Mononuclear cell (primary cell): Measurements from ENCODE around the gene SMYD3. TPM values are rescaled to one million over a fixed set of nuclear protein-coding genes. Genes with fewer than 3 reads are reported as not detected.

Source experiments
- H3K27me3 ChIP-seq: 2 replicates; pipeline ENCODE4 v1.6.0; 2011; ENCODE audit warnings: low read length, control low read depth; ENCODE audit not compliant: insufficient read depth
- H3K4me1 ChIP-seq: 2 replicates; pipeline ENCODE4 v1.5.1; 2011; ENCODE audit warnings: mild to moderate bottlenecking, low read length, control low read depth; ENCODE audit not compliant: insufficient read depth
- H3K4me3 ChIP-seq: 2 replicates; pipeline ENCODE4 v1.5.1; 2011; ENCODE audit warnings: mild to moderate bottlenecking, low read length, moderate library complexity
- H3K9me3 ChIP-seq: 2 replicates; pipeline ENCODE4 v1.5.1; 2011; ENCODE audit warnings: low read depth, mild to moderate bottlenecking, control low read depth, low read length
- total RNA-seq: library from RNA; depleted of rRNA; stranded (reverse); fragments of >200 nt; gene quantifications from one replicate; pipeline ENCODE4 v1.2.3, GENCODE V29; 2012

The SMYD3 gene
- total RNA-seq, 1 donor = 18.2 TPM

DNA sequence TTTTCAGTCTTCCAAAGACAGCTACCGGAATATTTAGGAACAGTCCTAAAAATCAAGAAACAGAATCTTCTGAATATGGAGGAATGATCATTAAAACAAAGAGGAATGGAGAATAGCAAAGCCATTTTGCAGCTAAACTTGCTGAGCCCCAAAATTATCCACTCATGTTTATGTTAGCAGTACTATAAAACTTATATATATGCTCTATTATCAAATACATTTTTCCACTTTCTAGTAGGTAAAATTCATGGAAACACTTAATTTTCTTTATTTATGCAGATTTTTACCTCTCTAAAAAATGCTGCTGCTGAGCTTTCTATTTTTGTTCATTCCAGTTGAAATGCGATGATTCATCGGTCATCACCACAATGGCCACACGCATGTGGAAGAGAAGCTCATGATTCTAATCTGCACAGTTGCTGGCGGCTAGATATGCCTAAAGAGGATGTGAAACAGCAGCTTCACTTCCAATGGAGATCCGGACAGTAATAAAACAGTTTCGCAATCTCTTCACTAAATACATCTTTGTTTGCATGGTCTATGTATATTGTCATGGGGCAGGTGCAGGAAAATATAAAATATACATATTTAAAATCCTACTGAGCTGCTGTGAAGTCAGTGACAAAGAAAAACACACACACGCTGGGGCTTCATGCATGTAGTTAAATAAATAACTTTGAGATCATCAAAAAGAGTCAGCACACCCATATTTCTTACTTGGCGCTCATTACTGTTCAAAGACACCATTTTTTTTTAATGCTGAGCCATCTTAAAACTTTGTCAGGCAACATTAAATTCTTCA, 292.2 kb downstream of the SMYD3 start:
- H3K4me1 ChIP-seq = peaks cover 29% of the 10 kb centered on the region
- no peaks in the 10 kb centered on the region for H3K9me3 ChIP-seq
- H3K27me3 ChIP-seq = no peaks in the 10 kb centered on the region
- no peak overlapping the region for H3K4me3 ChIP-seq

DNA sequence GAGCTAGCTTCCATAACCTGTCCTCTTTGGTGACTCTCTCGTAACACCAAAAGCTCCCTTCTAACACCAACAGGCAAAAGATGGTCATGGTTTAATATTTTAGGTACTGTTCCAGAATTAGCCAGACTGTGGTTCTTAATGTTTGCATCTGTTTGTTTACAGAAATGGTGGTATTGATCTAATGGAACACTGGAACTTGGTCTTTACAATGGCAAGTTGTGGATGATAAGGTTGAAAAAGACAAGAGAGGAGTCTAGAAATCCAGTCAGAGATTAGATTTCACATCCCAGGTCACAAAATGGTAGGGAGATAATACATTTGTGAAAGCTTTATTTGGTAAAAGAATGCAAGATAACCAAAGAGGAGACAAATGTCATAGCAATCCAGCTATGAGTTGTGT, 293.1 kb downstream of the SMYD3 start:
- H3K9me3 ChIP-seq = no peaks in the 10 kb centered on the region
- H3K4me3 ChIP-seq = no peak overlapping the region
- peaks cover 29% of the 10 kb centered on the region for H3K4me1 ChIP-seq

DNA sequence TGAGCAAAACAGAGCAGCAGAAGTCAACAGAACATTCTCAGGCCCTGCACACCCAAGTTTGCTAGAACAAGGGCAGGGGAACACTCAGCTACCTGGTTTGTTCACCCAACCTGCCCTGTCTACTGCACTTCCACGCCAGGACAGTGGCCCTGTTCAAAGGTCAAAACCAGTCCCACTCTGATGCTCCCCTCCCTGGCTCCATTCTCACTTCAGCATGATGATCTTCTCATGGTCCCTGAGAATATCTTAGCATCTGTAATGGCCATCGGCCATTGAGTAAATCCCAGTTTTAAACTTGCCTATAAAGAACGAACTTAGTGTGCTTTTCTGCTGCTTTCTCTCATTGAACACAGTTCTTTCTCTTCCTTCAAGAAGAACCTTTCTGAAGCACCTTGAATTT, 293.6 kb downstream of the SMYD3 start:
- Histone ChIP-seq H3K4me1 (peaks cover 29% of the 10 kb centered on the region), H3K27me3 (no peaks in the 10 kb centered on the region), H3K4me3 (no peak overlapping the region), H3K9me3 (no peaks in the 10 kb centered on the region)

More for the DNA sequence above, 293.1 kb downstream of the SMYD3 start:
- no peaks in the 10 kb centered on the region for H3K27me3 ChIP-seq

DNA sequence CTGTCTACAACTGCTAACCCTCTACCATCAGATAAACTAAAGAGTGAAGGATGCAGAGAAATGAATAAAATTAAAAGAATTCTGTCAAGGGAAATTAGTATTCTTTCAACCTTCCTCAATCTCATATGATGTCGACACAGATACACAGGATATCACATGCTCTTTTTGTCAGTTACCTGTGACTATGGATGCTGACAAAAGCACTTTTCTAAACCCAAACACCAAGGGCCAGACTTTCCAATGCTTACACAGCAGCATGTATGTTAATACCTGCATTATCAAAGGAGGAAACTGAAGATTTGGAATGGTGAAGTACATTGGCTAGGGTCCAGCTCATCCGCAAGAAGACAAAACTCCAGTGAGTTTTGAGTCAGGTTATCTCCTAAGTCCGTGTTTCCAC, 294.0 kb downstream of the SMYD3 start:
- no peaks in the 10 kb centered on the region for H3K9me3 ChIP-seq
- H3K4me1 ChIP-seq = peaks cover 29% of the 10 kb centered on the region
- no peaks in the 10 kb centered on the region for H3K27me3 ChIP-seq
- no peak overlapping the region for H3K4me3 ChIP-seq

DNA sequence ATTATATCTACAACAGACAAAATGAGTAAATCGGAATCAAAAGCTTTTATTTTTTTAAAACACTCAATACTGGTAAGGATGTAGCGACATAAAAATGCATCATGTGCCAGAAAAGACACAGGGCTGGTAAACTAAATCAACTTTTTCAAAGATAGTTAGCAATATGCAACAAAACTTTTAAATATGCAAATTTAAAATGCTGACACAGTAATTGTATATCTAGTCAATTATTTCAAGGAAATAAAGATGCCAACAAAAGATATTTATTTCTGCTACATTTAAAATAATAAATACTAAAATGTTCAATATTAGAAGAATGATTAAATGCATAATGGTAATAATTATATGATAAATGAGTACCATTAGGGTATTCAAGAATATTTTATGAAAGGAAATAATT, 295.1 kb downstream of the SMYD3 start:
- Histone ChIP-seq H3K27me3 (no peaks in the 10 kb centered on the region), H3K9me3 (no peaks in the 10 kb centered on the region), H3K4me3 (no peak overlapping the region), H3K4me1 (peaks cover 27% of the 10 kb centered on the region)

DNA sequence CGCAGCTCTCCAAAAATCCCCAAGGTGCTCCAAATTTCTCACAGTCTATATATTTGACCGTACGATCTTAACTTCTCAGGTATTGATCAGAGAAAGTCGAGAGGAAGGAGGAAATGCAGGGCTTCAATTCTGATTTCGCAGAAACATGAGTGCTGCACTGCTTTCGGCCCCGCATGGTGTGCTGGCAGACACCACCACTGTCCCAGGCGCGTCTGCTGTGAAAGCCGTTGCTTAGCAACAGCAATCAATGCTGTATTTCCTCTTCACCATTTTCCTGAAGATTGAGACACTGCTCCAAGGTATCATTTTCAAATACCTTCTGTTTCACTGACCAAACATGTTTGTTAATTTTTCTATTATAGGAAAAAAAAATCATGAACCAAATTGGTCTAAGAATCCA, 296.3 kb downstream of the SMYD3 start:
- H3K27me3 ChIP-seq = no peaks in the 10 kb centered on the region
- no peaks in the 10 kb centered on the region for H3K9me3 ChIP-seq
- H3K4me1 ChIP-seq = peaks cover 22% of the 10 kb centered on the region
- no peak overlapping the region for H3K4me3 ChIP-seq

DNA sequence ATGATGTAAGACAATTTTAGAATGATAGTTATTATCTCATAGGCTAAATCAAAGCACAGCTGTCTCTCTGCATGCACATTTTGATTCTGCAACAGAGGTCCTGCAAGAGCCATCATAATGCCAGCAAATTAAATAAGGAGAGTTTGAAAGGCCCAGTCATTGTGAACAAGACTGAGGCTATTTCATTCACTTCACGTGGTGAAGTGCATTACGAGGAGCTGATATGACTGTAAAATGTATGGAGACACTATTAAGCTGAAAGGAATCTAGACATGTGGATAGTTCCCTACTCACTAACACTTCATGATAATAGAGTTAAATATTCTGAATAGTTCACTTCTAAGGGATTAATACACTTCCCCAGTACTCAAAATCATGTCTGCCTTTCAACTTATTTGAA, 299.0 kb downstream of the SMYD3 start:
- no peak overlapping the region for H3K4me3 ChIP-seq
- no peaks in the 10 kb centered on the region for H3K27me3 ChIP-seq
- H3K4me1 ChIP-seq = peaks cover 3% of the 10 kb centered on the region
- H3K9me3 ChIP-seq = no peaks in the 10 kb centered on the region

DNA sequence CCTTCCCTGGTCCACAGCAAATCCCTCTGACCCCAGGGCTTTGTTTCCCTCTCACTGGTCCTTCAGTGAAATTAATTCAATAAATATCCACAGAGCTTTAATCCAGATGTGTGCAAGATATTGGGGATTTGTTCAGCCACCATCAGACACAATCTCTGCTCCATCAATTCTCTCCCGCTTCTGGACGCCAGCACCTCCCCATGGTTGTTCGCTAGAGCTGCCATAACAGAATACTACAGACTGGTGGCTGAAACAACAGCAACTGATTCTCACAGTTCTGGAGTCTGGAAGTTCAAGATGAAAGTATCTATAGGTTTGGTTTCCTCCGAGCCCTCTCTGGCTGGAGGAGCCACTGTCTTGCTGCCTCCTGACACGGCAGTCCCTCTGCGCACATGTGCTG, 303.9 kb downstream of the SMYD3 start:
- Histone ChIP-seq H3K27me3 (no peaks in the 10 kb centered on the region), H3K9me3 (no peaks in the 10 kb centered on the region), H3K4me3 (no peak overlapping the region), H3K4me1 (peaks cover 3% of the 10 kb centered on the region)

DNA sequence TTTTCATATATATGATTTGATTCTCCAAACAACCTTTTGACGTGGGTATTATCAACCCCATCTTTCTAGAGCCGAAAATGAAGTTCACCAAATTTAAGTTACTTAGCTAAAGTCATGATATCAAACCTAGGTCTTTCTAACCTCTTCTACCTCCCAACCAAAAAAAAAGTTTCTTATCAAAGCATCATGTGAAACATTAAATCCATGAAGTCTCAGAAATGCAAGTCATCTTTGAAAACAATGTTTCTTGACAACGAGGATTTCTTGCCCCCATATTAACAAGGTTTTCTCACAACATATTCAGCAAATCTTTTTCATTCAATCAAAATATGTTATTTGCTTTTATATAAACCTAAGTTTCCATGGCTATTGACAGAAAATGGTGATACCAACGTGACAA, 306.3 kb downstream of the SMYD3 start:
- H3K4me3 ChIP-seq = no peak overlapping the region
- no peaks in the 10 kb centered on the region for H3K9me3 ChIP-seq
- no peaks in the 10 kb centered on the region for H3K27me3 ChIP-seq
- H3K4me1 ChIP-seq = peaks cover 1% of the 10 kb centered on the region

DNA sequence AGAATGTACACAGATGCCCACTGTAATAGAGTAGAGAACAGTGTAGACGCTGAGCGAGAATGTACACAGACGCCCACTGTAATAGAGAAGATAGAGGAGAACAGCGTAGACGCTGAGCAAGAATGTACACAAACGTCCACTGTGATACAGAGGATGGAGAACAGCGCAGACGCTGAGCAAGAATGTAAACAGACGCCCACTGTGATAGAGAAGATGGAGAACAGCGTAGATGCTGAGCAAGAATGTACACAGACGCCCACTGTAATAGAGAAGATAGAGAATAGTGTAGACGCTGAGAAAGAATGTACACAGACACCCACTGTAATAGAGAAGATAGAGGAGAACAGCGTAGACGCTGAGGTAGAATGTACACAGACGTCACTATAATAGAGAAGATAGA, 306.9 kb downstream of the SMYD3 start:
- no peak overlapping the region for H3K4me3 ChIP-seq
- no peaks in the 10 kb centered on the region for H3K9me3 ChIP-seq
- no peaks in the 10 kb centered on the region for H3K27me3 ChIP-seq
- H3K4me1 ChIP-seq = no peaks in the 10 kb centered on the region

DNA sequence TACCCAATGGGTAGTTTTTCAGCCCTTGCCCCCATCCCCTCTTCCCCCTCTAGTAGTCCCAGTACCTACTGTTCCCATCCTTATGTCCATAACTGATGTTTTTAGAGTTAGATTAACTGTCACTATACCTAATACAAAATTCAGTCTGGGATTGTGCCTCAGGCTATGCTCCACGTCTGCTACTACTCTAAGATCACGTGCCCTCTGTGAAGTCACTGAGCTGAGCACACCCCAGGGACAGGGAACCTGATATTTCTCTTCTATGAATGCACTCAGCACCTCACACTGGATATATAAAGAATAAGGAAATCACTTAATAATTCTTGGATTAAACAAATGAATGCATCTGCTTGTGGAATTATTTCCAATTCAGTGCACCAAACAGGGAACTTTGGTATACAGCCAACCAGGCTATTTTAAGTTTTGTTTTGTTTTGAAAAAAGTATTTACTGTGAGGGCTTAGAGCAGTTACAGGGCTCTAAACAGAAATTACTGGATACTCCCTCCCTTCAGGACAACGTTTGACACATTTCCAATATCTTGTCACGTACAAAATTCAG, 307.9 kb downstream of the SMYD3 start:
- no peaks in the 10 kb centered on the region for H3K9me3 ChIP-seq
- no peaks in the 10 kb centered on the region for H3K4me1 ChIP-seq
- H3K4me3 ChIP-seq = no peak overlapping the region
- H3K27me3 ChIP-seq = no peaks in the 10 kb centered on the region

DNA sequence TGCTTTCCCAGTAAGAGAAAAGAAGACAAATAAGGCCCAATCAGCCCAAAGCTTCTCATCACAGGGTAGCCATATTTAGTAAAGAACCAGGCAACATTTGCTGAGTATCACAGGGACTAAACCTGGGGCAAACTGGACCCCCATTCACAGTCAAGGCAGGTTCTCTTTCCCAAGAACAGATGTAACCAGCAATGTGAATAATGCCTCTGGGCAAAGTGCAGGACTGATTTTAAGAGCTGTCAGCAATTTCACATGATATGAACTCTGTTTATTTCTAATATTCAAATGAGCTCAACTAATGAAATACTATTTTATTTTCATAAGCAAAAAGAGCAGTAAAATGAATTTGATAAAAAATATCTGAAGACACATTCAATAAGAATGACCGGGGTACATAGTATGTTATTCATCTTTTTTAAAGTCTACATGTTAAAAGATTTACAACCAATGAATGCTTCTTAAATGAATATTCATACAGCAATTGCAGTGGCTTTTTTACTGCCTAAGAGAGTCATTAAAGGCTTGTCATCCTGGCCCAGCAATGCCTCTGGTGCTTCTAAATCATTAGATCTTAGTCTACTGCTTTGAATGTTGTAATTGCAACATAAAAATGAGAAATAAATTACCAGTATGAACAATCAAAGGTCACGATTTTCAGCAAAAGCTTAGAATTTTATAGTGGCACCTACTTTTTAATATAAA, 308.8 kb downstream of the SMYD3 start:
- H3K4me3 ChIP-seq = no peak overlapping the region
- no peaks in the 10 kb centered on the region for H3K9me3 ChIP-seq
- H3K27me3 ChIP-seq = no peaks in the 10 kb centered on the region
- no peaks in the 10 kb centered on the region for H3K4me1 ChIP-seq

DNA sequence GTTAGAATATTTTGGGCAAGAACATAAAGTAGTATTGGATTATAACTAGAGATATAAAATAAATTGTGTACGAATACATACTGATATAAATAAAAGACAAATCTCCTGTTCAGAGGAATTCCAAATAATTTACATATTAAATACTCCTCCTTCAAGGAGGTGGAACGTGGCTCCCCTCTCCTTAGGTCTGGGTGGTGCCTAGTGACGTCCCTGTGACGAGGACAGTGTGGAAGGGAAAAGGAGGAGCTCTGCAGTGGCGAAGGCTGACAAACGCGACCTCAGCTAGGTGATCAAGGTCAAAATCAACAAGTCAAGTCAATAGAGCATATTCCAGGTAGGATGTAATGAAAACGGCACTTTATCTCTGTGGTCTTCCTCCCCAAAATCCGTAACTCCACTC, 310.0 kb downstream of the SMYD3 start:
- Histone ChIP-seq H3K27me3 (no peaks in the 10 kb centered on the region), H3K9me3 (no peaks in the 10 kb centered on the region), H3K4me3 (no peak overlapping the region), H3K4me1 (no peaks in the 10 kb centered on the region)

DNA sequence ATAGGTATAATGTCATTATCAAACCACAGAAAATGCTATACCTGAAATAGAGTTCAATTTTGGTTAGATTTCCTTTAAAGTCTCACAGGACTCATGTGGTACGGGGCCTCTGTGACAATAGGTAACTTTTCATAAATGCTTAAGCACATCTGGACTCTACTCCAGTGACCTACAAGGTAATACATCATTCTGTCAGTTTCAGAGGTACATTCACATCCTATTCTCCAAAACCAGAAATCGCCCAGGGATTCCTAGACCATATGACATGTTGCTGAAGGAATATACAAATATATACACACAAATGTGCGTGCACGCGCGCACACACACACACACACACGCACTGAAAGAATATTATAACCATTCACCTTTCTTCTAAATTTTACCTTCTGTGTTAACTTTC, 311.8 kb downstream of the SMYD3 start:
- Histone ChIP-seq H3K9me3 (no peaks in the 10 kb centered on the region), H3K4me3 (no peak overlapping the region), H3K27me3 (no peaks in the 10 kb centered on the region), H3K4me1 (no peaks in the 10 kb centered on the region)

DNA sequence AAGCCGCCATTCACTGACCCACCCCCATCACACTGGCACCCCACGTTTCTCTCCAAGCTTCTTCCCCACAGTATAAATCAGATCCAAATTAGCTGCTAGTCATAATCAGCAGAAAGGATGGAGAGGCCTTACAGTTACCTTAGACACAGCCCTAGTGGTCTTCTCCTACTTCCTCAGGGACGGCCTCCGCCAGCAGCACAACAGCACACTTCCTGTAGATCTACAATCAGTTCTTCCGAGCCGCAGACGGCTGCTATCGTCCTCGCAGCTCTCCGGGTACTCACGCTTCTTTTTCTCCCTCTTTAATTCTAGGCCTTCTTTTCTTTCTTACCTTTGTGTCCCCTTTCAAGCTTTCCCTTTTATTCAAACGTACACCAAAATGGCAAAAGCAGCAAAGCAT, 313.5 kb downstream of the SMYD3 start:
- no peaks in the 10 kb centered on the region for H3K27me3 ChIP-seq
- no peaks in the 10 kb centered on the region for H3K4me1 ChIP-seq
- no peak overlapping the region for H3K4me3 ChIP-seq
- no peaks in the 10 kb centered on the region for H3K9me3 ChIP-seq
